GM21825 (cell line): Measurements from ENCODE around the gene TIMP2.

Experiments used
- ATAC-seq: cut with Tn5 transposase; IDR thresholded peaks from one replicate; pipeline ENCODE4 v1.9.1; 2021; ENCODE audit warnings: mild to moderate bottlenecking, moderate library complexity; ENCODE audit not compliant: unreplicated experiment

TIMP2 gene

DNA sequence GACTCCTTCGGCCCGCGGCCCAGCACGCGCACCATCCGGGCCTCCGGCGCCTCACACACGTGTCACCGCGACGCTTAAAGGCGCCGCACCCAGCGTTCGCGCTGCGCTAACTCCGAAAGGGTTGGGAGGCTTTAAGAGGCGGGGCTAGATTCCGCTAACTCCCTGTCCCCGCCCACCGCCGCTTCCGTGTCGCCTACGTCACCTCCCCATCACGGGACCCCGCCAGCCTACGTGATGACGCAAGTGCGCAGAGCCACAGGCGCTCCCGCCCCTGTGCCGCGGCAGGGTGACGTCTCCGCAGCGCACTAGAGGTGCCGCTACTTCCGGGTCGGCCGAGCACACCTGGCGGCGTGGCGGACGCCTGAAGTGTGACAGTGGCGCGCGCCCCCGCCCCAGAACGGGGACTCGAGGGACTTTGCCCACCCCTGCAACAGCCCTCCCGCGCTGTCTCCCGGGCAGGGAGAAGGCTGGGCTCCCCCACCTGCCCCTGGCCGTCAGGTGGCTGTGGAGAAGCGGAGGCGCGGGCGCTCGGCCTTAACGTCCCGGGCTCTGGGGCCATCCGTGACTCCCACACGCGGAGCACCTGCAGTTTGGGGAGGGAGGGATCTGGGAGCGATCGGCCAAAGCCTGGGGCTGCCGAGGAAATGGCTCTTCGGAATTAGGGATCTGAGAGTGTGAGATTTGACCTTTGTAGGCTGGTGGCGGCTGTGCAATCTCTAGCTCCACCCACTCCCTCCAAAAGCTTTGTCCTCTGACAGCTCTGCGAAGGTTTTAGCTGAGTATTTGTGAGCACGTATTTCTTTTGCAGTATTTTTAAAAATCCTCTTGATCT is 84.2 kb downstream of the TIMP2 start, which contains the start of gene USP36:
TSS of gene USP36 (minus strand) at position 35 of the 832 bp plus-strand sequence. CDS start 4,451 bp downstream, outside the sequence.
- peak; percentile 86 for ATAC-seq

DNA sequence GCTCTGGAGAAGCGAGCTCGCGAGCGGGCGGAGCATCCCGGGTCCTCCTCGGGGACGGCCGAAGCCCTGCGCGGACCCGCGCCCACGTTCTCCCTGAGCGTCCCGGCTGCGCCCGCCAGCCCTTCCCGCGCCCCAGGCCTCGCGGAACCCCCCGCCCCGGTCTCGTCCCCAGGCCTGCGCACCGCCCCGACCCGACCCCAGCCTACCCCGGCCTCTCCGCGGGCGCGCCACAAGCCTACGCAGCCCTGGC is 84.7 kb downstream of the TIMP2 start:
- peak; percentile 22 for ATAC-seq

DNA sequence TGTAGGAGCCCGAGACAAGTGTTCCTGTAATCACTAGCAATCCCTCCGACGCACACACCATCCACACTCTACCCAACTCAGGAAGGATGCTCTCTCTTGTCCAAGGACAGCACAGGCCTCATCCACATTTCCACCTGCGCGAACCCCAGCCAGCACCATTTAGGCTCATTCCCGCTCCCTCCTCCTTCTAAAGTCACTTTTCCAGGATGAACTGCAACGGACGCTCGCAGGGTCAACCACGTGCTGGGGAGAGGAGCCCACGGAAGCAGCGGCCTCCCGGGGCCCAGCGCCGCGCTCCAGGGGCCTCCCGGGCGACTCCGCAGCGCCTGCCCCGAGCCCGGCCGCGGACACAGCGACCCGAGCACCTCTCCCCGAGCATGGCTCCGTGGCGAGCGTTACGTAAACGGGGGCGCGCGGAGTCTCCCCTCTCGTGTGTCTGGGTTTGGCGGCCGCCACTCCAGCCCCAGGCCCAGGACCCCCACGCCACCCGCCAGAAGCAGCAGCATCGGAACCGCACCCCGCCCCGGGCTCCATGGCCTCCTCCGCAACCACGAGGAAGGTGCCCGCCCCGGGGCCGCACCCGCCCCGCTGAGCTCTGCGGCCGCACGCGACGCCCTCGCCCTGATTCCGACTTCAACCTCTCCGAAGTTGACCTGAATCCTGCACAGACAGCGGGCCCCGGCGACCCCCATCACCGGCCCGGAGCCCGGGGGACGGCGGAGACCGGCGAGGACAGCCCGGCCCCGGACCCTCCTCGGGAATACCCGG is 85.2 kb downstream of the TIMP2 start:
- ATAC-seq, result peak; percentile 5

DNA sequence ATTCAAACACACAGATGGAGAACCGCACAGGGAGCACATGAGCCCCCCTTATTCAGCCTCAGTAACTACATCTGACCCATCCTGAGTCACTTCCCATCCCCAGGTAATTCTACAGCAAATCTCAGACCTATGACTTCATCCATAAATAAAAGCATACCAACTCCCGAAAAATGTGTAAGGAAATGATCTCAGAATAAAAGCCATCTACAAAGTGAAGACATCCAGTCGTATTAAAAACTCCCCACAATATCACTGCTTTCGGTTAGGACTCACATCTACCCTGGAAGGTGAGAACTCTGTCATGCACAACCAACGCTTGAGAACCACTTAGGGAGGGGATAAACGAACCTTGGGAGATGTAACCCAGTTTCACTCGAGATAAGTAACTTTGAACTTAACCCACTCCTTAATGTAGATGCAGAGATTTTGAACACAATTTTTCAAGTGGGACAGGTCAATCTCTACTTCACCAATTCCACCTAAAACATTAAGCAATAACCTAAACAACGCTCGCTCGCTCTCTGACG is 85.9 kb downstream of the TIMP2 start:
- ATAC-seq, result no peak

DNA sequence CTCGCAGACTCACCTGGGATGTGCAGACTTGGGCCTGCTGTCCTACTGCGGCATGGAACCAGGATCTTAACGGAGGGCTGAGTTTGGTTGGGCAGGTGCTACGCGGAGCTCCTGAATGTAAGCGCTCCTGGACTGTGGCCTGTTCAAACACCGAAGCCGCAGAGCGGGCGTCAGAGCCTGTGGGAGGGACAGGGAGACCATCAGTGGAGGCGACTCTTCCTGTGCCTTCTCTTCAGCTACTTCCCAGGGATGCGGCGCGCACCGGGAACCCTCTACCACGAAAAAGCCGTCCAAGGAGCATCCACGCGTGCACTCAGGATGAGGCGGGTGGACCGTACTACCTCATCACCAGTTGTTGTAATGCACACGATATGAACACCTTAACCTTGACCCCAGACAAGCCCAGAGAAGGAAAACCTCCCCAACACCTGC is 86.6 kb downstream of the TIMP2 start:
- no peak for ATAC-seq

DNA sequence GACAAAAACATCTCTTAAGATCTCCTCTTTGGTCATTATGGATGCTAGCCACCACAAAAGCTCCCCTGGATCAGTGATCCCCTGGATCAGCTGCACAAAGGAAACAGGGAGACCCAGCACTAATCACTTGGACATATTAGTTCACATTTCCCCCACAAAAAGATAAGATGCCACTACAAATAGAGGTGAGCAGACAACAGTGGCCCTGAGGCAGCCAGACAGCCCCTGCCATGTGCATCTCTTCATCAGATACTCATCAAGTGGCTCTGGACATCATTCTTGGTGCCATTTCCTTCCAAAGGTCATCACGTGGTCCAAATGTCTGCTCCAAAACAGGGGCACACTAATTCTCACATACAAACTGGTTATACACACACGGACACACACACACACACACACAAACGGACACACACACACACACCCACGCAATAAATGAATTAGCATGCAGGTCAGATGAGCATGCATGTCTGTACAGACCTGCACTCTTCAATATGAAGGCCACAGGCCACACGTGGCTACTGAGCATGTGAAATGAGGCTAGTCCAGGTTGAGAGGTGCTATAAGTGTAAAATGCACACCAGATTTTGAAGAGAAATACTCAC is 88.7 kb downstream of the TIMP2 start:
- no peak for ATAC-seq

DNA sequence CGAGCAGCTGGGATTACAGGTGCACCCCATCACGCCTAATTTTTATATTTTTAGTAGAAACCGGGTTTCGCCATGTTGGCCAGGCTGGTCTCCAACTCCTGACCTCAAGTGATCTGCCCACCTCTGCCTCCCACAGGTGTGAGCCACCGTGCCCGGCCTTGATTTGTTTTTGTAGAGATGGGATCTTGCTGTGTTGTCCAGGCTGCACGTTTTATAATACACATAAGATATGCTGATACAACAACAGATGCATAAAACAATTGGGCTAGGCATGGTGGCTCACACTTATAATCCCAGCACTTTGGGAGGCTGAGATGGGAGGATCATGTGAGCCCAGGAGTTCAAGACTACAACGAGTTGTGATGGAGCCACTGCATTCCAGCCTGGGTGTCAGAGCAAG is 90.6 kb downstream of the TIMP2 start:
- no peak for ATAC-seq

DNA sequence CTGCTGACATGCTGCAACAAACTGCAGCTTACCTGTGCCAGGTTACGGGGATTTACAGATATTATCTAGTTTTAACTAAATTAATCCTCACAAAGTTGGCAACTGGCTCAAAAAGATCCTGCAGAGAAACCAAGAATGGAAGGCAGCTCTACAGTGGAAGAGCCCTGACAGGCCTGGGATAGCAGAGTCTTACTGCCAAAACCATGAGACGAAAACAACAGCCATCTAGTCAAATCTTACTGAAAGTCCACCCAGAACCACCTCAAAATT is 92.7 kb downstream of the TIMP2 start:
- no peak for ATAC-seq

DNA sequence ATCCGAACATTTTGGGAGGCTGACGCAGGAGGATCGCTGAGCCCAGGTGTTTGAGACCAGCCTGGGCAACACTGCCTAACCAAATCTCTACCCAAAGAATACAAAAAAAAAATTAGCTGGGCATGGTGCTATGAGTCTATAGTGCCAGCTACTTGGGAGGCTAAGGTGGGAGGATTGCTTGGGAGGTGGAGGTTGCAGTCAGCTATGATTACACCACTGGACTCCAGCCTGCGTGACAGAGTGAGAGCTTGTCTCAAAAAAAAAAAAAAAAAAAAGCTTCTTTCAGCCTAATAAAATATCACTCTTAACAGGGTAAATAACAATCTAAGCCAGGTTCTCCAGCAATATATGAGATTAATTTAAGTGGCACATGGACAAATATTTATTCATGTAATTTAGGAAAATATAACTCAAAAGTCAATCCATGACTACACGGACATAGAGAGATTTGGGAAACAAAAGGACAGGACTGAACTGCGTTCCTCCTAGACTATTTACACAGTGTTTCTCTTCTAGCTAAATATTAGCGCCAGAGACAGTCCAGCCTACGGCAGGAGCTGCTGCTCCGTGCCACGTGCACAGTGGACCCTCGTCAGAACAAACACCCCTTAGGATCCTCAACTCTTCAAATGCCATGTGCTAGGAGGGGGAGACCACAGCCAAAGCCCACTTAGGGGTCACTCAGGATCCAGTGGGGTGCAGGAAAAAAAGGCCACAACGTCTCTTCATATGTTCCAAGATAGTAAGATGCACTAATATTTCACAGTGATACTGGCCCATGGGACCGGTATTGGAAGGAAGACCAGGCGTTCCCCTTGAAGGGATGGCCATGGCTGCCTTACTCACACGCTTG is 93.3 kb downstream of the TIMP2 start:
- ATAC-seq, result no peak

DNA sequence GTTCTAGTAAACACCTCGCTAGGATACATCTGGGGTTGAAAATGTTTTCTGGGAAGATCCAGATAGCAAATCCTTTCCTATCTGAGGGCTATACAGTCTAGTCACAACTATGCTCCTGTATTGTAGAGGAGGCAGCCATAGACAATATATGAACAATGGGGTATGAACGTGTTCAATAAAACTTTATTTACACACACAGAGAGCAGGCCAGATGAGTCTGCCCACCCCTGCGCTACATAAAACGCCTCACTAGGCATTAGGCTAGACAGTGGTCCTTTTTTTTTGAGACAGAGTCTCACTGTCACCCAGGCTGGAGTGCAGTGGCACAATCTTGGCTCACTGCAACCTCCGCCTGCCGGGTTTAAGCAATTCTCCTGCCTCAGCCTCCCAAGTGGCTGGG is 95.7 kb downstream of the TIMP2 start:
- ATAC-seq, result no peak

DNA sequence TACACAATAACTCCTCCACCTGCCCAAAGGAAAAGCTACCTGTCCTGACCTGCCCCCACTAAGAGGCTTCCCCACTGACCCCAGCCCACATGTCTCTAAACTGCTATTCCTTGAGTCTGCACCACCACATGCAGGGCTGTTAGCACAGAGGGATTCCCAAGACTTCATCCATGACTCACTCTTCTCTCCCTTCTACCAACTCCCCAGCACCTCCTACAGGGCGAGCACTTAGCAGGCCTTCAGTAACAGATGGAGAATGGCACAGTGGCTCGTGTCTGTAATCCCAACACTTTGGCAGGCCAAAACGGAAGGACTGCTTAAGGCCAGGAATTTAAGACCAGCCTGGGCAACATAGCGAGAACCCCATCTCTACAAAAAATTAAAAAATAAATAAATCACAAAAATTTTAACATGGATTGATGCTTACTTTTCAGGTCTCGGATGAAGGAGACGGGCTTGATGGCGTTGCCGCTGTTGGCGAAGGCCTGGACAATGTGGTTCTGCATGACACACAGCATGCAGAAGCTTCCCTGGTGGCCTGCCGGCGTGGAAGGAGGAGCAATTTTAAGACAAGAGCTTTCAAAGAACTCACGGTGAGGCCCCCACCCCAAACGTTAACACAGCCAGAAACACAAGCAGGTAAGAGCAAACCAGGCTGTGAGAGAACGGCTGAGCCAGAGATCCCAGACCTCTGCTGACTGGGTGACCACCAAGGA is 96.6 kb downstream of the TIMP2 start:
- ATAC-seq, result no peak

DNA sequence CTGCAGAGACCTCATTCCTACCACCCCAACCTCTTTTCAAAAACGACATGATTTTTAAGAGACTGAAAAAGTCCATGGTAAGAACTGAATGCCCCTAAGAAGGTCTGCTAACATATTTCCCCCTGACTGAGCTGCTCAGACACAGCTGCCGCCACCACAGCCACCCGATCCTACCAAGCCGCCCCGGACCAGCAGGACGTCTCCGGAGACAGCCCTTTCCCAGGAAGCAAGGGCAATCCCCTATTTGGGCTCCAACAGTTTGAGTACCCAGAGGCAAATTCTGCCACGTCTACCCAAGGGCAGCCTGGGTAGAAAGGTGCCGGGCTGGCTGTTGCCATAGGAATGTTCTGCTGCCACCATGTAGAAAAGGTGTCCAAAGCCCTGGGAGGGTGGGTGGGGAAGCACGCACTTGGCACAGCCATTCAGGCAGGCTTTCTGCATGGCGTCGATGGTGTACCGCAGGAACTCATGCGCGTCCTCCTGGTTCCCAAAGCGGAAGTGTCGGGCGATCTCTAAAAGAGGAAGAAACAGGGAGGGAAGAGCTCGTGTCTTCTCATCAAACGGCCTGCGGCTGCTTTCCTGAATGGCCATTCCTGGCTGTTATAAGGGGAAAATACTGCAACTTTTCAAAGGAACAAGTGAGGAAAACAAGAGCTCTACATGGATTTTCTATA is 98.2 kb downstream of the TIMP2 start:
- no peak for ATAC-seq

DNA sequence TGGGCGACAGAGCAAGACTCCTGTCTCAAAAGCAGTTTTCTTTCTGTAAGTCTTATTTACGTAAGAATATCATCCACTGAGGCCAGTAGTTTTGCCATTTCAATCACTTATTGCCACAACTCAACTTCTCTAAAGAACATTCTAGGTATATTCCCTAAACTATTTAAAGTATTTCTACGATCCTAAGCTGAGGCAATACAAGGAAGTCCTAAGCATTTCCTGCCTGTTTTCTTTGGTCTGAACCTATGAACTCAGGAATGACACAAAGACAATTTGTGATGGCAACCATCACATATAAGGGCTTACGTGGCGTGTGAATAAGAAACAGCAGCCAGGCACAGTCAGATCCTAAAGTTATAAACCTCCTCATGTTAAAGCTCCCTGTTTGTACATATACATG is 98.8 kb downstream of the TIMP2 start:
- ATAC-seq, result no peak

DNA sequence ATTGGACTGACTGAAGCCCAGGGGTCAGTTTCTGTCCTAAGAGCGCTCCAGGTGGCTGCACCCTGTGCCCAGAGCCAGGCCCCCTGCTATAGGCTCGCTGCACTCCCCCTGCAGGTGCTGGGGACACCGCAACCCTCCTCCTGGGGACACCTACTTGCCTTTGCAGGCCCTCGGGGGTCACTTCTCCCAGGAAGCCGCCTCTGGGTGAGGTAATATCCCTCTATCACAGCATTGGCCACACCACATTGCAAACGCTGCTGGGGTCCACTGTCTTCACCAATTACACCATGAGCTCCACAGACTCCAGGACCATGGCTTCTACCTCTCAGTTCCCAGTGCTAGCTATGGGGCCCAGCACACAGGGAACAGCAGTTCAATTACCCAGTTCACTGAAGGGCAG is 99.5 kb downstream of the TIMP2 start:
- no peak for ATAC-seq

DNA sequence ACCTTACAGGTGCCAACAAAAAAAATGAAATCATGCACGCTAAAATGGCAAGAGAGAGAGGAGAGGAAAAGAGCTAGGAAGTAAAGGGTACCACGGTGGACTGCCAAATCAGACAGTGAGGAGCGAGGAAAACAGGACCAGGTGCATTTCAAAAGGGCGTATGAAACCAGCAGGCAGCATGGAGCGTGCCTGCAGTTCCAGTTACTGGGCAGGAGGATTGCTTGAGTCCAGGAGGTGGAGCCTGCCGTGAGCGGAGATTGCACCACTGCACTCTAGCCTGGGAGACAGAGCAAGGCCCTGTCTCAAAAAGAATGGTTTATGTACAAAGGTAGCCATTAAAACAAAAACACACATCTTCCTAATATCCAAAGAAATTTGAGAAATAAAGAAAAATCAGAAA is 100.9 kb downstream of the TIMP2 start:
- no peak for ATAC-seq

DNA sequence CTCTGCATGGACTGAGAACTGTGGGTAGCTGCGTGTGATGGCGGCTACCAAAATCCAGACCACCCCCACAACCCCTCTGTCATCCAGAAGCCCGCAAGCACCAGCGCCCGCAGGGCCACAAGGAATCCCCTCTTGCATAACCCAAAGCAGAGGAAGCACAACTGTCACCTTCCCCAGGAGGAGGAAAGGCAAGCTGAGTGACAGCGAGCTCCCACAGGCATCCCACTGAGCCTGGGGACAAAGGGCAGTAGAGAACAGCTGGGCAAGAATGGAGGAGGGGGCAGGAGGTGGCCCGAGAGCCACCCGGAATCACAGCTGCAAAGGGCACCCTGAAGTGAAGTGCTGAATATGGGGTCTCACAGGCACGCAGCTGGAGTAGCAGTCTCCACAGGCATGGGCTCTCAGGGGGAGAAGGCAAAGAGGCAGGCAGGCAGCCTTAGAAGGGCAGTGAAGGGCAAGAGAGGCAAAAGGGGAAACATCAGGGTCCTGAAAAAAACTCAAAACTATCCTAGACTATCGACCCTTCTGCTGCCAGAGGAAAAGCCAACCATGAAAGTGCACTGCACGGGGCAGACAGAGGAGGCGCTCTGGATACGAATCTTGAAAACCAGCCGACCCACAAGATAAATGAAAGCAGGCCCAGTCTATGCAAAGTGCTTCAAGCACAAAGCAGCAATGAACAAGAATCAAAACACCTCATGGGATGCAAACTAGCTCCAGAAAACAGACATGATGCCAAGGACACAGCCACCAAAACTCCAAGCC is 101.7 kb downstream of the TIMP2 start:
- no peak for ATAC-seq

DNA sequence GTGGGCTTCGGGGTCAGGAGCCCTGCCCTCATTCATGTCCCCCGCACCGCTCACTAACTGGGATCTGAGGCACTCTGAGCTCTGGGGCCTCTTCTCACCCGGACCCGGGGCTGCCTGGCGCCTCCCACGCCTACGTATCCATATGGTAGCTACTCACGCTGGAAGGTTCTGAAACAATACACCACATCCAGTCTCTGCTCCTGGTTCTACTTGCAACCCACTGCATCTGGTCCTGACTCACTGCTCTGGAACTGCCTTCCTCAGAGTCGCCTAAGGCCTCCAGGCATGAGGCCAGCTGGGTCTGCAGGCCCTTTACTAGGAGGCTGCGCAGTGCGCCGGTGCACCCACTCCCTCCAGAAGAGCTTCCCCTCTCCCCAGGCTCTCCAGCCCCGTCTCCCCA is 102.6 kb downstream of the TIMP2 start:
- ATAC-seq, result no peak

DNA sequence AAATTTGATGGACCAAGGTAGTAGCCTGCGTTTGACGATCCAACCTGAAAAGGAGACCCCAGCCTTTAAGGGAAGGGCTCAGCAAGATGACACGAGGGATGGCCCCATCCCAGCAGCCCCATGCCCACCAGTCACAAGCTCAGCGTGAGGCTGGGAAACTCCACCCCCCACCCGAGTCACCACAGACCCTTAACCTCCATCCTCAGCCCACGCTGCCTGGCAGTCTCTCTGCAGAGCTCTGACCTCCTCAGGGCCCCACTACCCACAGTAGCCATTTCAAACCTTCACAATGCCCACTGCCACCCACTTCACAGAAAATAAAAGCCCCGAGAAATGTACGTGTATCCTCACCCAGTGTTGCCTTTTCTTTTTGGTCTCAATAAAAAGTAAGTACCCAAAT is 103.2 kb downstream of the TIMP2 start:
- ATAC-seq, result no peak

DNA sequence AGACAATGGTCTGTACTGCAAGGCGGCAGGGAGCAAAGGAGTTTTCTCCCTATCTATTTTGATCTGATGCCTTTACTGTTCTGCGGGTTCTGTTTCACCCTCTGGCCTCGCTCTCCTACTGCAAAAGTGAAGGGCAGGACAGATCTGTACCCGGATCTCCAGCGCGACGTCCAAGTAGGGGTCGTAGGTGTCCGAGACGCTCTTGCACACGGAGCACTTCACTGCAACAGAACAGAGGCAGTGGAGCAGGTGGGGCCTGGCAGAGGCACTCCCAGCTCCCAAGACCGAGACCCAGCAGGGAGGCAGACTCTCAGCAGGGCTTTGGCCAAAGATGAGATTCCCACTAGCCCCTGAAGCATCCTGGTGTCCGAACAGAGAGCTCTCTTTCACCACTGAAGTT is 104.3 kb downstream of the TIMP2 start:
- ATAC-seq, result no peak
